HG03064 (cell line): ENCODE results near the gene TRIML2.
"Not testable (repeated sequence)": the region's sequence is repeated elsewhere in the genome, so short reads cannot be mapped to it uniquely, and the experiment has no call there.

Experiments used
- ATAC-seq: cut with Tn5 transposase; IDR thresholded peaks from one replicate; pipeline ENCODE4 v1.9.1; 2021; ENCODE audit warnings: low read depth; ENCODE audit not compliant: unreplicated experiment

Gene TRIML2

GRCh38 chr4:188107931-188108843 is 1.2 kb downstream of the TRIML2 start:
- no peak for ATAC-seq

GRCh38 chr4:188106454-188106853 is 2.9 kb downstream of the TRIML2 start:
- ATAC-seq: no peak

GRCh38 chr4:188092824-188093223 is 16.6 kb downstream of the TRIML2 start:
- ATAC-seq: no peak

GRCh38 chr4:188086858-188087257 is 22.5 kb downstream of the TRIML2 start:
- ATAC-seq: no peak

- no peak for ATAC-seq
Observed at GRCh38 chr4:188082796-188083195, 26.6 kb downstream of the TRIML2 start.

GRCh38 chr4:188078116-188078515 is 31.3 kb downstream of the TRIML2 start:
- no peak for ATAC-seq

GRCh38 chr4:188076169-188076568 is 33.2 kb downstream of the TRIML2 start:
- no peak for ATAC-seq

GRCh38 chr4:188061083-188061482 is 48.3 kb downstream of the TRIML2 start:
- ATAC-seq: no peak

GRCh38 chr4:188053302-188053701 is 56.1 kb downstream of the TRIML2 start:
- no peak for ATAC-seq

- no peak for ATAC-seq
Observed at GRCh38 chr4:188046657-188047056, 62.7 kb downstream of the TRIML2 start.

GRCh38 chr4:188045461-188045860 is 63.9 kb downstream of the TRIML2 start:
- ATAC-seq: not testable (repeated sequence)

- ATAC-seq: no peak
Observed at GRCh38 chr4:188043154-188043553, 66.2 kb downstream of the TRIML2 start.

GRCh38 chr4:188042191-188042590 is 67.2 kb downstream of the TRIML2 start:
- no peak for ATAC-seq

GRCh38 chr4:188041721-188042120 is 67.7 kb downstream of the TRIML2 start:
- ATAC-seq: no peak
